CD4-positive, alpha-beta T cell (primary cell): Measurements from ENCODE around the gene TMEM196. TPM values are rescaled to one million over a fixed set of nuclear protein-coding genes. Genes with fewer than 3 reads are reported as not detected.

Experiments used
- ATAC-seq: fragments of 200-7000 bp; cut with Tn5 transposase; one replicate; pipeline ENCODE4 v1.10.0; 2022; ENCODE audit warnings: mild to moderate bottlenecking; ENCODE audit not compliant: poor library complexity
- CTCF ChIA-PET: fragments of 350-600 bp; sonication (Branson Sonifier 250); formaldehyde crosslinking; loops from one replicate; lab custom pipeline; 2021; ENCODE audit warnings: antibody characterized with exemption, inconsistent platforms; lab: Charles Lee
- POLR2A ChIA-PET: fragments of 350-600 bp; sonication (Branson Sonifier 250); formaldehyde crosslinking; loops from one replicate; lab custom pipeline; 2021; ENCODE audit warnings: antibody characterized with exemption, inconsistent platforms; lab: Charles Lee
- DNase-seq, 14 experiments: peaks; one replicate each; pipeline ENCODE4 v3.0.0-alpha.2; 2013 to 2020; ENCODE audit warnings: mixed read lengths in 2 of 14
- H3K27ac ChIP-seq, 2 donors: one replicate each; pipeline versions ENCODE4 v1.5.1 to v1.7.0; 2013; ENCODE audit warnings: low read length in 2 of 2, low read depth in 1 of 2, mild to moderate bottlenecking in 1 of 2
- H3K27me3 ChIP-seq, 2 experiments: 1 replicate in 1 of 2; 2 replicates in 1 of 2; pipeline versions ENCODE4 v1.6.1 to v1.7.0; 2013; ENCODE audit warnings: low read length in 2 of 2, control low read depth in 1 of 2, mild to moderate bottlenecking in 1 of 2, moderate library complexity in 1 of 2; ENCODE audit not compliant: insufficient read depth in 2 of 2, control insufficient read depth in 1 of 2
- H3K36me3 ChIP-seq: one replicate; pipeline ENCODE4 v1.6.1; 2013; ENCODE audit warnings: low read length, control low read depth; ENCODE audit not compliant: insufficient read depth
- H3K4me1 ChIP-seq: one replicate; pipeline ENCODE4 v1.6.1; 2013; ENCODE audit warnings: low read length, control low read depth; ENCODE audit not compliant: insufficient read depth
- H3K4me3 ChIP-seq: one replicate; pipeline ENCODE4 v1.5.1; 2013; ENCODE audit warnings: mild to moderate bottlenecking, low read length, moderate library complexity
- H3K9me3 ChIP-seq, 2 experiments: 1 replicate in 1 of 2; 2 replicates in 1 of 2; pipeline versions ENCODE4 v1.6.1 to v1.7.0; 2013; ENCODE audit warnings: low read length in 2 of 2, mild to moderate bottlenecking in 2 of 2, control low read depth in 1 of 2, moderate library complexity in 1 of 2; ENCODE audit not compliant: control insufficient read depth in 1 of 2, insufficient read depth in 1 of 2
- H3K27ac Mint-ChIP-seq: one replicate; pipeline ENCODE4 v1.8.0; 2020; ENCODE audit warnings: mixed read lengths
- H3K27me3 Mint-ChIP-seq: one replicate; pipeline ENCODE4 v1.8.0; 2021; ENCODE audit warnings: mixed read lengths
- H3K36me3 Mint-ChIP-seq: one replicate; pipeline ENCODE4 v1.8.0; 2021; ENCODE audit warnings: low read depth, mixed read lengths
- H3K4me1 Mint-ChIP-seq: one replicate; pipeline ENCODE4 v1.8.0; 2021; ENCODE audit warnings: low read depth, mixed read lengths
- H3K4me3 Mint-ChIP-seq: one replicate; pipeline ENCODE4 v1.8.0; 2020; ENCODE audit warnings: mild to moderate bottlenecking, mixed read lengths
- H3K9me3 Mint-ChIP-seq: one replicate; pipeline ENCODE4 v1.8.0; 2020; ENCODE audit warnings: mixed read lengths
- intact Hi-C, 2 experiments: fragments of 100-400 bp; cut with DNase I in 1 of 2; cut with micrococcal nuclease in 1 of 2; formaldehyde crosslinking; loops; one replicate each; pipeline versions ENCODE4 v1.15.1 to v1.9.0; 2023 to 2025; cut with DNase I, micrococcal nuclease
- total RNA-seq, 174 experiments: library from RNA in 2 of 174; stranded (reverse) in 2 of 174; gene quantifications; one replicate each; pipeline ENCODE4 v1.2.3 and lab custom pipeline; 2021 to 2026
- TF ChIP-seq, protein P1 (sequence below): fragments of 200-600 bp; IDR thresholded peaks from one replicate; pipeline ENCODE4 v1.8.0; 2022; ENCODE audit warnings: antibody characterized with exemption, mild to moderate bottlenecking

The TMEM196 gene
- total RNA-seq, 2 experiments from 2014 or later: not detected

DNA sequence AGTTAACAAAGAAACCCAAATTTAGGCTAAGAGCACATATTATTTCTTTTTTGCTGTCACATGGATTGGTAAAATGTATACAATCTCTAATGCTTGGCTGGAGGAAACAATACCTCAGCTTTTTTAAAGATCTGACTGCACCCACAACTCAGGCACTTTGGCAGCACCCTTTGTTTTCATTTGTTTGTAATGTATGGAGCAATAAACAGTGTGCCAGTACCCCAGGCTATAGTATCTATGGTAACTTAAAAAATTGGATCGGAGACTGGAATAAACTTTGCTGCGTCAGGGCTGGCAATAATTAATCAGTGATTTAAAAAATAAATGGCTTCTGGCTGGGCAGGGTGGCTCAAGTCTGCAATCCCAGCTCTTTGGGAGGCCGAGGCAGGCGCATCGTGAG, 91.8 kb downstream of the TMEM196 start:
- no peak overlapping the region for H3K4me3 Mint-ChIP-seq
- ATAC-seq (no peak), DNase-seq (no peak)
- Histone ChIP-seq H3K36me3 (no peaks in the 10 kb centered on the region), H3K27ac (no peak overlapping the region), H3K27me3 (no peaks in the 10 kb centered on the region), H3K9me3 (no peaks in the 10 kb centered on the region), H3K4me1 (no peaks in the 10 kb centered on the region), H3K4me3 (no peak overlapping the region)
- TF ChIP-seq, protein P1, sequence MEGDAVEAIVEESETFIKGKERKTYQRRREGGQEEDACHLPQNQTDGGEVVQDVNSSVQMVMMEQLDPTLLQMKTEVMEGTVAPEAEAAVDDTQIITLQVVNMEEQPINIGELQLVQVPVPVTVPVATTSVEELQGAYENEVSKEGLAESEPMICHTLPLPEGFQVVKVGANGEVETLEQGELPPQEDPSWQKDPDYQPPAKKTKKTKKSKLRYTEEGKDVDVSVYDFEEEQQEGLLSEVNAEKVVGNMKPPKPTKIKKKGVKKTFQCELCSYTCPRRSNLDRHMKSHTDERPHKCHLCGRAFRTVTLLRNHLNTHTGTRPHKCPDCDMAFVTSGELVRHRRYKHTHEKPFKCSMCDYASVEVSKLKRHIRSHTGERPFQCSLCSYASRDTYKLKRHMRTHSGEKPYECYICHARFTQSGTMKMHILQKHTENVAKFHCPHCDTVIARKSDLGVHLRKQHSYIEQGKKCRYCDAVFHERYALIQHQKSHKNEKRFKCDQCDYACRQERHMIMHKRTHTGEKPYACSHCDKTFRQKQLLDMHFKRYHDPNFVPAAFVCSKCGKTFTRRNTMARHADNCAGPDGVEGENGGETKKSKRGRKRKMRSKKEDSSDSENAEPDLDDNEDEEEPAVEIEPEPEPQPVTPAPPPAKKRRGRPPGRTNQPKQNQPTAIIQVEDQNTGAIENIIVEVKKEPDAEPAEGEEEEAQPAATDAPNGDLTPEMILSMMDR: no peak
- no peak overlapping the region for H3K27ac Mint-ChIP-seq
- intact Hi-C loops: no loop called here
- no peaks in the 10 kb centered on the region for H3K9me3 Mint-ChIP-seq
- H3K4me1 Mint-ChIP-seq: no peaks in the 10 kb centered on the region
- H3K36me3 Mint-ChIP-seq: no peaks in the 10 kb centered on the region
- CTCF ChIA-PET: no interaction called here
- POLR2A ChIA-PET: no interaction called here
- no peaks in the 10 kb centered on the region for H3K27me3 Mint-ChIP-seq

DNA sequence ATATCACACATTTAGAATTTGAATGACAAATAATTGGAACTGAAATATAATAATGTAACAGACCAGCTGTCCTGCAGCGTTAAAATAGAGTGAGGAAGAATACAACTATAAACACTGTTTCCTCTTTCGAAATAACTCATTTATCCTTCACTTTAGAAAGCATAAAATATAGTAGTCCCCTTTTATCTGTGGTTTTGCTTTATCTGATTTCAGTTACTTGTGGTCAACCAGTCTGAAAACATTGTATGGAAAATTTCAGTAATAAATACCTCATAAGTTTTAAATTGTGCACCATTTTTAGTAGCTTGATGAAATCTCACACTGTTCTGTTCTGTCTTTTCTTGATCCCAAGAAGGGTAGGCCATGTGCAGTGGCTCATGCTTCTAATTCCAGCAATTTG, 96.2 kb downstream of the TMEM196 start:
- Histone ChIP-seq H3K27me3 (no peaks in the 10 kb centered on the region), H3K9me3 (no peaks in the 10 kb centered on the region), H3K4me3 (no peak overlapping the region), H3K27ac (no peak overlapping the region), H3K36me3 (no peaks in the 10 kb centered on the region), H3K4me1 (no peaks in the 10 kb centered on the region)
- DNase-seq: no peak
- H3K27me3 Mint-ChIP-seq: no peaks in the 10 kb centered on the region
- no peaks in the 10 kb centered on the region for H3K4me1 Mint-ChIP-seq
- H3K36me3 Mint-ChIP-seq: no peaks in the 10 kb centered on the region
- no peaks in the 10 kb centered on the region for H3K9me3 Mint-ChIP-seq
- H3K4me3 Mint-ChIP-seq: no peak overlapping the region
- ChIA-PET CTCF (no interaction called here), POLR2A (no interaction called here)
- intact Hi-C loops: no loop called here
- TF ChIP-seq, protein P1: no peak
- ATAC-seq: no peak
- H3K27ac Mint-ChIP-seq: no peak overlapping the region

DNA sequence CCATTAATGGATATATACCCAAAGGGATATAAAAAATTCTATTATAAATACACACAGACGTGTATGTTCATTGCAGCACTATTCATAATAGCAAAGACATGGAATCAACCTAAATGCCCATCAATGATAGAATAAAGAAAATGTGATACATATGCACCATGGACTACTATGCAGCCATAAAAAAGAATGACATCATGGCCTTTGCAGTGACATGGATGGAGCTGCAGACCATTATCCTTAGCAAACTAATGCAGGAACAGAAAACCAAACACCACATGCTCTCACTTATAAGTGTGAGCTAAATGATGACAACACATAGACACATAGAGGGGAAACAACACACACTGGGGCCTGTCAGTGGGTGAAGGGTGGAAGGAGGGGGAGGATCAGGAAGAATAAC, 97.6 kb downstream of the TMEM196 start:
- DNase-seq: no peak
- no peaks in the 10 kb centered on the region for H3K36me3 Mint-ChIP-seq
- ChIA-PET POLR2A (no interaction called here), CTCF (no interaction called here)
- H3K27me3 Mint-ChIP-seq: no peaks in the 10 kb centered on the region
- no peak overlapping the region for H3K4me3 Mint-ChIP-seq
- H3K4me1 ChIP-seq: no peaks in the 10 kb centered on the region
- no peak overlapping the region for H3K4me3 ChIP-seq
- H3K27ac ChIP-seq: no peak overlapping the region
- no peaks in the 10 kb centered on the region for H3K9me3 Mint-ChIP-seq
- no peaks in the 10 kb centered on the region for H3K4me1 Mint-ChIP-seq
- intact Hi-C loops: no loop called here
- no peak for ATAC-seq
- TF ChIP-seq, protein P1: no peak
- no peak overlapping the region for H3K27ac Mint-ChIP-seq
- H3K9me3 ChIP-seq: no peaks in the 10 kb centered on the region
- no peaks in the 10 kb centered on the region for H3K36me3 ChIP-seq
- H3K27me3 ChIP-seq: no peaks in the 10 kb centered on the region
